ENCODE data around the gene DMAC2.

GRCh38 chr19:41405776-41406175 is 33.9 kb downstream of the DMAC2 start:
- TF ChIP-seq CTCF (conservative IDR thresholded peaks at IDR 0.05 in 1 of 2, IDR thresholded peaks at IDR 0.05 in 1 of 2; ENCODE audit: extremely low read depth in 1 of 2, insufficient read depth in 1 of 2, low read depth in 1 of 2, low read length in 2 of 2) (no peak), EZH2 (IDR thresholded peaks at IDR 0.05; ENCODE audit: borderline replicate concordance, low read length) (no peak)
